AG09309 (cell line): Measurements from ENCODE around the gene STYXL1.
"Not testable (repeated sequence)": the region's sequence is repeated elsewhere in the genome, so short reads cannot be mapped to it uniquely, and the experiment has no call there.

ENCODE experiments used
- DNase-seq: peaks from one replicate; pipeline ENCODE4 v3.0.0-alpha.2; 2010; ENCODE audit warnings: low read depth
- H3K4me3 ChIP-seq: 2 replicates; pipeline ENCODE4 v1.5.1; 2011; ENCODE audit warnings: mild to moderate bottlenecking, low read depth, low read length, moderate library complexity; ENCODE audit not compliant: control insufficient read depth
- CTCF ChIP-seq: IDR thresholded peaks from 2 replicates; pipeline ENCODE4 v1.5.1; 2011; ENCODE audit warnings: mild to moderate bottlenecking, low read depth, low read length, inconsistent platforms; ENCODE audit not compliant: insufficient read depth, control insufficient read depth; ENCODE audit errors: missing control alignments

The STYXL1 gene

GRCh38 chr7:76009672-76010600 lies 37.9 kb downstream of the STYXL1 start:
- no peak for DNase-seq
- no peak overlapping the region for H3K4me3 ChIP-seq
- no peak for TF ChIP-seq CTCF

GRCh38 chr7:76008156-76008687 lies 39.6 kb downstream of the STYXL1 start:
- no peak for DNase-seq
- TF ChIP-seq CTCF = no peak
- no peak overlapping the region for H3K4me3 ChIP-seq

GRCh38 chr7:76005004-76005403 lies 42.8 kb downstream of the STYXL1 start:
- H3K4me3 ChIP-seq, DNase-seq: not testable (repeated sequence)

- no peak overlapping the region for H3K4me3 ChIP-seq
- no peak for DNase-seq
- no peak for TF ChIP-seq CTCF
These were observed 44.4 kb downstream of the STYXL1 start for GRCh38 chr7:76003351-76003750.

GRCh38 chr7:76002822-76003221 lies 45.0 kb downstream of the STYXL1 start:
- no peak for DNase-seq
- no peak overlapping the region for H3K4me3 ChIP-seq
- TF ChIP-seq CTCF = no peak

- no peak for TF ChIP-seq CTCF
- H3K4me3 ChIP-seq = no peak overlapping the region
- no peak for DNase-seq
These were observed 45.7 kb downstream of the STYXL1 start for GRCh38 chr7:76002139-76002538.

GRCh38 chr7:76000566-76000965 lies 47.2 kb downstream of the STYXL1 start:
- H3K4me3 ChIP-seq = no peak overlapping the region
- DNase-seq = no peak
- TF ChIP-seq CTCF = no peak
